H1 (cell line): ENCODE data around the gene DENND2A. TPM values are rescaled to one million over a fixed set of nuclear protein-coding genes. Genes with fewer than 3 reads are reported as not detected.
A peak's percentile ranks its signal among the peaks of the same experiment; 100 is the strongest.

ENCODE experiments used
- CHD2 ChIP-seq: IDR thresholded peaks from 2 replicates; pipeline ENCODE4 v1.6.1; 2012; ENCODE audit warnings: low read length, improper control_type of control experiment
- E2F6 ChIP-seq: IDR thresholded peaks from 2 replicates; pipeline ENCODE4 v1.6.1; 2012; ENCODE audit warnings: inconsistent platforms
- TBP ChIP-seq: IDR thresholded peaks from 2 replicates; pipeline ENCODE4 v1.6.1; 2011; ENCODE audit warnings: low read depth, low read length, improper control_type of control experiment
- TEAD4 ChIP-seq: IDR thresholded peaks from 2 replicates; pipeline ENCODE4 v1.6.1; 2012; ENCODE audit warnings: low read depth, low read length, inconsistent platforms, mixed read lengths
- polyA plus RNA-seq, 7 experiments: library from polyadenylated mRNA; depleted of rRNA in 3 of 7; stranded (reverse) in 5 of 7; unstranded in 2 of 7; fragments of >200 nt in 5 of 7; fragments of 200-250 nt in 2 of 7; gene quantifications; 1 replicate in 5 of 7; 2 replicates in 1 of 7; 4 replicates in 1 of 7; pipeline versions ENCODE4 v1.2.1 to v1.2.3, GENCODE V29; 2011 to 2013; ENCODE audit warnings: missing spikeins in 2 of 7, mixed read lengths in 2 of 7
- total RNA-seq: library from RNA; stranded (reverse); fragmentation: NEBNext Ultra II Directional; extraction: Animal tissue kit (Norgen Biotek cat#: 25700); gene quantifications from 2 replicates; pipeline ENCODE4 v1.2.1, GENCODE V29; 2021
- TF ChIP-seq, protein P1 (sequence below), 3 experiments: IDR thresholded peaks; 1 replicate in 2 of 3; 2 replicates in 1 of 3; pipeline versions ENCODE4 v1.5.1 to v1.6.1; 2011; ENCODE audit warnings: low read length in 3 of 3, mild to moderate bottlenecking in 3 of 3, inconsistent platforms in 2 of 3, low read depth in 1 of 3, moderate library complexity in 1 of 3; ENCODE audit not compliant: insufficient read depth in 1 of 3; ENCODE audit errors: control extremely low read depth in 1 of 3

Gene DENND2A
- total and polyA plus RNA-seq, 2 of the 8 experiments (the other 6 are each of a cell fraction or from before 2014, with no cell fraction given) = 5.0 to 13.0 TPM

DNA sequence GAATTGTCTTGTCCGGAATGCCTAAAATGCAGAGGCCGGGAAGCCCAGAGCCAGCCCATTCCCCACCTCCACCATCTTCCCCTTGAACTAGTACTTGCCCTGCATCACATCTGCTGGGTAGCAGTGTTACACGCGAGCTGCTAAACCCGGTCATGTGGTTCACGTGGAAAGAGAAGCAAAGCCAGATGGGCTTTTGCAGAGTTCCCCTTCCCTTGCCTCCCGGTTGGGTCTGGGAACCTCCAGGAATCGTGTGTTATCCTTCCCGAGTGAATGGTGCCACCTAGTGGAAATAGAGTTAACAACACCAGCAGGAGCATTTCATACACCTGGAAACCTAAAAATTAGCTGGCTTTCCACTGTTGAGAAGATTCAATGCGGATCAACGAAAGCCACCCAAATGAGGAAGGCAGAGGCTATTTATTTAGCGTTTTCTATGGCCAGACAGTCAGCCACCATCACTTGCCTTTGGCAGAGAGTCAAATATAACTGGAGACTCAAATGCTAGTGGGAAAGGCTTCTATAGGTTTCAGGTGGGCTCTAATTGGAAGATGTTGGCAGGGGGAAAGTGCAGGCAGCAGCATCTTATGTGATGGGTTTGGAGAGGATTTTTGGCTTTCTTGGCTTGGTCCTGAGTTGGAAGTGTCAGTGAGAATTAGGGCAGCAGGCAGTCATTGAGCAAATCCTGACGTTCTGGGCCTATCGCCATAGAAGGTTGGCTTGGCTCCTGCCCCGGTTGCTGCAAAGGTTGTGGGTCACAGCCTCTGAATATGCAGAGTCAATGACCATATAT, 12.9 kb upstream of the DENND2A start (continued):
- TF ChIP-seq, protein P1, sequence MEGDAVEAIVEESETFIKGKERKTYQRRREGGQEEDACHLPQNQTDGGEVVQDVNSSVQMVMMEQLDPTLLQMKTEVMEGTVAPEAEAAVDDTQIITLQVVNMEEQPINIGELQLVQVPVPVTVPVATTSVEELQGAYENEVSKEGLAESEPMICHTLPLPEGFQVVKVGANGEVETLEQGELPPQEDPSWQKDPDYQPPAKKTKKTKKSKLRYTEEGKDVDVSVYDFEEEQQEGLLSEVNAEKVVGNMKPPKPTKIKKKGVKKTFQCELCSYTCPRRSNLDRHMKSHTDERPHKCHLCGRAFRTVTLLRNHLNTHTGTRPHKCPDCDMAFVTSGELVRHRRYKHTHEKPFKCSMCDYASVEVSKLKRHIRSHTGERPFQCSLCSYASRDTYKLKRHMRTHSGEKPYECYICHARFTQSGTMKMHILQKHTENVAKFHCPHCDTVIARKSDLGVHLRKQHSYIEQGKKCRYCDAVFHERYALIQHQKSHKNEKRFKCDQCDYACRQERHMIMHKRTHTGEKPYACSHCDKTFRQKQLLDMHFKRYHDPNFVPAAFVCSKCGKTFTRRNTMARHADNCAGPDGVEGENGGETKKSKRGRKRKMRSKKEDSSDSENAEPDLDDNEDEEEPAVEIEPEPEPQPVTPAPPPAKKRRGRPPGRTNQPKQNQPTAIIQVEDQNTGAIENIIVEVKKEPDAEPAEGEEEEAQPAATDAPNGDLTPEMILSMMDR (IDR thresholded peaks at IDR 0.05; ENCODE audit: control extremely low read depth in 1 of 3, insufficient read depth in 1 of 3, low read depth in 1 of 3, low read length in 3 of 3) = peak; percentile 26 to 92 (median 86)
- TF ChIP-seq TEAD4 (no peak), TBP (peak; percentile 41; the same call in 1 of the 2 replicates), E2F6 (peak; percentile 43; the same call in 1 of the 2 replicates), CHD2 (0 out of 2 replicates have a peak, but pooled peaks have one; percentile 45)
